Suprapubic skin (tissue), 4 donors: ENCODE results near the gene RPS4Y1. TPM values are rescaled to one million over a fixed set of nuclear protein-coding genes. Genes with fewer than 3 reads are reported as not detected.

ENCODE experiments used
- DNase-seq, 2 donors: peaks; one replicate each; pipeline ENCODE4 v3.0.0-alpha.2; 2019; ENCODE audit warnings: low spot score in 2 of 2
- H3K27ac ChIP-seq: fragments of 200-600 bp; sonication (generic); one replicate; pipeline ENCODE4 v1.5.1; 2019
- H3K27me3 ChIP-seq: fragments of 200-600 bp; sonication (generic); one replicate; pipeline ENCODE4 v1.5.1; 2019
- H3K36me3 ChIP-seq: fragments of 200-600 bp; sonication (generic); one replicate; pipeline ENCODE4 v1.5.1; 2019
- H3K4me1 ChIP-seq: fragments of 200-600 bp; sonication (generic); one replicate; pipeline ENCODE4 v1.5.1; 2019
- H3K4me3 ChIP-seq: fragments of 200-600 bp; sonication (generic); one replicate; pipeline ENCODE4 v1.5.1; 2019; ENCODE audit warnings: mild to moderate bottlenecking
- H3K9me3 ChIP-seq: fragments of 200-600 bp; sonication (generic); one replicate; pipeline ENCODE4 v1.5.1; 2019
- CTCF ChIP-seq, 2 donors: fragments of 200-600 bp in 1 of 2; fragments of 450-650 bp in 1 of 2; sonication (generic) in 1 of 2; IDR thresholded peaks; one replicate each; pipeline ENCODE4 v1.5.1; 2016 to 2019; ENCODE audit warnings: antibody characterized with exemption in 2 of 2, mild to moderate bottlenecking in 1 of 2, moderate library complexity in 1 of 2
- EP300 ChIP-seq: sonication (generic); formaldehyde crosslinking; IDR thresholded peaks from one replicate; pipeline ENCODE4 v1.6.1; 2017; ENCODE audit warnings: antibody characterized with exemption
- POLR2A ChIP-seq, 2 donors: fragments of 450-650 bp; IDR thresholded peaks; one replicate each; pipeline ENCODE4 v1.6.1; 2017; ENCODE audit warnings: antibody characterized with exemption in 2 of 2, mild to moderate bottlenecking in 2 of 2, moderate library complexity in 2 of 2
- POLR2AphosphoS5 ChIP-seq, 3 donors: sonication (generic); formaldehyde crosslinking; IDR thresholded peaks; one replicate each; pipeline ENCODE4 v1.6.1; 2017; ENCODE audit warnings: antibody characterized with exemption in 3 of 3
- WGBS: methylation state at CpG from one replicate; pipeline ENCODE4 v1.1.5; 2018; 5-methylcytosine and 5-hydroxymethylcytosine counted together
- total RNA-seq, 4 donors: library from RNA; depleted of rRNA; stranded (reverse); fragments of >200 nt; gene quantifications; one replicate each; pipeline ENCODE4 v1.1.0, GENCODE V29; 2016

RPS4Y1 gene
- total RNA-seq, 4 donors from 2014 or later = 0.89 to 264 (median 260) TPM; not detected in 1

- Histone ChIP-seq H3K4me1 (no peaks in the 10 kb centered on the region), H3K27me3 (no peaks in the 10 kb centered on the region), H3K9me3 (no peaks in the 10 kb centered on the region), H3K4me3 (no peak overlapping the region), H3K27ac (no peak overlapping the region), H3K36me3 (no peaks in the 10 kb centered on the region)
- DNase-seq = no peak
- no CpG with 5 or more reads among the region's 3 CpGs for WGBS
- TF ChIP-seq POLR2AphosphoS5 (IDR thresholded peaks at IDR 0.05) (no peak), CTCF (IDR thresholded peaks at IDR 0.05) (no peak), EP300 (no peak), POLR2A (IDR thresholded peaks at IDR 0.05) (no peak)
Measured at GRCh38 chrY:2824471-2824870, 16.9 kb upstream of the RPS4Y1 start.

- WGBS = no CpG with 5 or more reads among the region's 5 CpGs
- no peak for TF ChIP-seq CTCF (IDR thresholded peaks at IDR 0.05)
- no peak for TF ChIP-seq POLR2AphosphoS5 (IDR thresholded peaks at IDR 0.05)
- TF ChIP-seq EP300 = no peak
- no peak for TF ChIP-seq POLR2A (IDR thresholded peaks at IDR 0.05)
- H3K4me1 ChIP-seq = no peaks in the 10 kb centered on the region
- no peak overlapping the region for H3K4me3 ChIP-seq
- H3K9me3 ChIP-seq = no peaks in the 10 kb centered on the region
- DNase-seq = no peak
- H3K27me3 ChIP-seq = no peaks in the 10 kb centered on the region
- H3K27ac ChIP-seq = no peak overlapping the region
- H3K36me3 ChIP-seq = no peaks in the 10 kb centered on the region
Measured at GRCh38 chrY:2828497-2828896, 12.9 kb upstream of the RPS4Y1 start.

GRCh38 chrY:2835230-2835629 is 6.2 kb upstream of the RPS4Y1 start:
- no peaks in the 10 kb centered on the region for H3K4me1 ChIP-seq
- no peaks in the 10 kb centered on the region for H3K27me3 ChIP-seq
- no peak overlapping the region for H3K4me3 ChIP-seq
- no peaks in the 10 kb centered on the region for H3K9me3 ChIP-seq
- no peaks in the 10 kb centered on the region for H3K36me3 ChIP-seq
- TF ChIP-seq EP300 = no peak
- no peak for TF ChIP-seq CTCF (IDR thresholded peaks at IDR 0.05)
- no peak for TF ChIP-seq POLR2A (IDR thresholded peaks at IDR 0.05)
- TF ChIP-seq POLR2AphosphoS5 (IDR thresholded peaks at IDR 0.05) = no peak
- DNase-seq = no peak
- H3K27ac ChIP-seq = no peak overlapping the region

- H3K27ac ChIP-seq = no peak overlapping the region
- no peaks in the 10 kb centered on the region for H3K9me3 ChIP-seq
- WGBS = no CpG with 5 or more reads among the region's 2 CpGs
- H3K27me3 ChIP-seq = no peaks in the 10 kb centered on the region
- H3K36me3 ChIP-seq = no peaks in the 10 kb centered on the region
- peaks cover 2% of the 10 kb centered on the region for H3K4me1 ChIP-seq
- TF ChIP-seq EP300 (no peak), CTCF (IDR thresholded peaks at IDR 0.05) (no peak), POLR2AphosphoS5 (IDR thresholded peaks at IDR 0.05) (no peak), POLR2A (IDR thresholded peaks at IDR 0.05) (no peak)
- no peak for DNase-seq
- H3K4me3 ChIP-seq = no peak overlapping the region
Measured at GRCh38 chrY:2837078-2837477, 4.3 kb upstream of the RPS4Y1 start.

- Histone ChIP-seq H3K27ac (no peak overlapping the region), H3K4me1 (peaks cover 6% of the 10 kb centered on the region), H3K27me3 (no peaks in the 10 kb centered on the region), H3K36me3 (no peaks in the 10 kb centered on the region), H3K4me3 (no peak overlapping the region), H3K9me3 (no peaks in the 10 kb centered on the region)
- DNase-seq = no peak
- no CpG with 5 or more reads among the region's 1 CpG for WGBS
- TF ChIP-seq CTCF (IDR thresholded peaks at IDR 0.05) (no peak), POLR2AphosphoS5 (IDR thresholded peaks at IDR 0.05) (no peak)
Measured at GRCh38 chrY:2837932-2838331, 3.5 kb upstream of the RPS4Y1 start.
